ENCODE results near the gene SLC2A10.

The SLC2A10 gene

GRCh38 chr20:46701556-46701955 is 7.9 kb upstream of the SLC2A10 start:
- TF ChIP-seq CTCF (IDR thresholded peaks at IDR 0.05; ENCODE audit: low read depth, low read length), result no peak
- DNase-seq (ENCODE audit: extremely low read depth, low read depth), result no peak

GRCh38 chr20:46701986-46702385 is 7.5 kb upstream of the SLC2A10 start:
- TF ChIP-seq CTCF (IDR thresholded peaks at IDR 0.05; ENCODE audit: low read depth, low read length), result no peak
- DNase-seq (ENCODE audit: extremely low read depth, low read depth), result no peak

GRCh38 chr20:46702447-46703203 is 6.8 kb upstream of the SLC2A10 start:
- TF ChIP-seq CTCF (IDR thresholded peaks at IDR 0.05; ENCODE audit: low read depth, low read length), result no peak
- DNase-seq (ENCODE audit: extremely low read depth, low read depth), result no peak

- DNase-seq (ENCODE audit: extremely low read depth, low read depth), result no peak
- TF ChIP-seq CTCF (IDR thresholded peaks at IDR 0.05; ENCODE audit: low read depth, low read length), result no peak
These were observed 6.0 kb upstream of the SLC2A10 start for GRCh38 chr20:46703435-46703834.

- no peak for DNase-seq (ENCODE audit: extremely low read depth, low read depth)
- TF ChIP-seq CTCF (IDR thresholded peaks at IDR 0.05; ENCODE audit: low read depth, low read length), result no peak
These were observed 4.6 kb upstream of the SLC2A10 start for GRCh38 chr20:46704714-46705377.

GRCh38 chr20:46705378-46705729 is 4.1 kb upstream of the SLC2A10 start:
- no peak for TF ChIP-seq CTCF (IDR thresholded peaks at IDR 0.05; ENCODE audit: low read depth, low read length)
- DNase-seq (ENCODE audit: extremely low read depth, low read depth), result peak; percentile 93

- DNase-seq (ENCODE audit: extremely low read depth, low read depth), result no peak
- TF ChIP-seq CTCF (IDR thresholded peaks at IDR 0.05; ENCODE audit: low read depth, low read length), result no peak
These were observed 3.2 kb upstream of the SLC2A10 start for GRCh38 chr20:46706242-46706641.
